Fibroblast of lung (primary cell): ENCODE data around the gene NDST1.

Experiments used
- CTCF ChIP-seq, 2 donors: IDR thresholded peaks in 1 of 2; conservative IDR thresholded peaks in 1 of 2; 1 replicate in 1 of 2; 2 replicates in 1 of 2; pipeline ENCODE4 v1.5.1; 2011 to 2012; ENCODE audit warnings: low read length in 2 of 2, control low read depth in 1 of 2, inconsistent platforms in 1 of 2, low read depth in 1 of 2, mild to moderate bottlenecking in 1 of 2
- EZH2 ChIP-seq: IDR thresholded peaks from 2 replicates; pipeline ENCODE4 v1.5.1; 2012; ENCODE audit warnings: low read length, control low read depth, mild to moderate bottlenecking; ENCODE audit errors: missing control alignments

GRCh38 chr5:150541895-150542294, 34.0 kb downstream of the NDST1 start:
- TF ChIP-seq CTCF (conservative IDR thresholded peaks at IDR 0.05 in 1 of 2, IDR thresholded peaks at IDR 0.05 in 1 of 2; ENCODE audit: low read depth in 1 of 2, low read length in 2 of 2) (no peak), EZH2 (no peak)
